ENCODE results near the gene TAS2R39.
"Not testable (repeated sequence)": the region's sequence is repeated elsewhere in the genome, so short reads cannot be mapped to it uniquely, and the experiment has no call there.

The TAS2R39 gene

GRCh38 chr7:143183024-143183423 lies at the start of gene TAS2R39:
TAS2R39 (plus strand) TSS chr7:143183419; CDS start chr7:143183419, 0 bp downstream.
- no peak for DNase-seq (ENCODE audit: low spot score)

- DNase-seq (ENCODE audit: low spot score), result no peak
These were observed 36.1 kb upstream of the TAS2R39 start for GRCh38 chr7:143147070-143147469.

GRCh38 chr7:143148050-143148449 lies 35.2 kb upstream of the TAS2R39 start:
- DNase-seq (ENCODE audit: low spot score), result no peak

GRCh38 chr7:143148651-143149050 lies 34.6 kb upstream of the TAS2R39 start:
- DNase-seq (ENCODE audit: low spot score), result no peak

GRCh38 chr7:143150696-143151095 lies 32.5 kb upstream of the TAS2R39 start:
- not testable (repeated sequence) for DNase-seq (ENCODE audit: low spot score)

GRCh38 chr7:143158617-143159016 lies 24.6 kb upstream of the TAS2R39 start:
- DNase-seq (ENCODE audit: low spot score), result not testable (repeated sequence)

- no peak for DNase-seq (ENCODE audit: low spot score)
These were observed 11.5 kb upstream of the TAS2R39 start for GRCh38 chr7:143171697-143172096.

GRCh38 chr7:143172354-143172753 lies 10.9 kb upstream of the TAS2R39 start:
- DNase-seq (ENCODE audit: low spot score), result no peak

GRCh38 chr7:143176128-143176527 lies 7.1 kb upstream of the TAS2R39 start:
- no peak for DNase-seq (ENCODE audit: low spot score)

GRCh38 chr7:143177374-143178119 lies 5.7 kb upstream of the TAS2R39 start:
- no peak for DNase-seq (ENCODE audit: low spot score)

GRCh38 chr7:143180771-143181170 lies 2.4 kb upstream of the TAS2R39 start:
- DNase-seq (ENCODE audit: low spot score), result not testable (repeated sequence)

GRCh38 chr7:143181349-143181748 lies 1.9 kb upstream of the TAS2R39 start:
- DNase-seq (ENCODE audit: low spot score), result no peak

GRCh38 chr7:143185551-143185950 lies 2.3 kb downstream of the TAS2R39 start:
- DNase-seq (ENCODE audit: low spot score), result no peak

GRCh38 chr7:143188994-143189393 lies 5.8 kb downstream of the TAS2R39 start:
- DNase-seq (ENCODE audit: low spot score), result no peak

GRCh38 chr7:143193880-143194279 lies 10.7 kb downstream of the TAS2R39 start:
- no peak for DNase-seq (ENCODE audit: low spot score)

GRCh38 chr7:143199040-143199439 lies 15.8 kb downstream of the TAS2R39 start:
- no peak for DNase-seq (ENCODE audit: low spot score)

GRCh38 chr7:143202161-143202560 lies 18.9 kb downstream of the TAS2R39 start:
- DNase-seq (ENCODE audit: low spot score), result no peak

GRCh38 chr7:143203386-143203785 lies 20.2 kb downstream of the TAS2R39 start:
- DNase-seq (ENCODE audit: low spot score), result no peak

- no peak for DNase-seq (ENCODE audit: low spot score)
These were observed 22.5 kb downstream of the TAS2R39 start for GRCh38 chr7:143205560-143206293.

GRCh38 chr7:143210541-143210940 lies 27.3 kb downstream of the TAS2R39 start:
- DNase-seq (ENCODE audit: low spot score), result no peak

GRCh38 chr7:143213478-143213877 lies 30.3 kb downstream of the TAS2R39 start:
- DNase-seq (ENCODE audit: low spot score), result not testable (repeated sequence)

GRCh38 chr7:143214789-143215679 lies 31.8 kb downstream of the TAS2R39 start:
- DNase-seq (ENCODE audit: low spot score), result no peak
